SU-DHL-6 (cell line): ENCODE results near the gene ACACB.

ENCODE experiments used
- EZH2phosphoT487 ChIP-seq: fragments of 200-600 bp; sonication (generic), shearing (Covaris generic); conservative IDR thresholded peaks from 2 replicates; pipeline ENCODE4 v1.6.1; 2018; ENCODE audit warnings: mild to moderate bottlenecking, antibody characterized with exemption, low read length, moderate library complexity, mixed read lengths
- TF ChIP-seq, protein P1 (sequence below): fragments of 200-600 bp; sonication (generic); IDR thresholded peaks from one replicate; pipeline ENCODE4 v1.5.1; 2017; ENCODE audit warnings: antibody characterized with exemption, mild to moderate bottlenecking, low read length, moderate library complexity; ENCODE audit not compliant: insufficient read depth, poor library complexity, severe bottlenecking

- no peak for TF ChIP-seq EZH2phosphoT487
- TF ChIP-seq, protein P1, sequence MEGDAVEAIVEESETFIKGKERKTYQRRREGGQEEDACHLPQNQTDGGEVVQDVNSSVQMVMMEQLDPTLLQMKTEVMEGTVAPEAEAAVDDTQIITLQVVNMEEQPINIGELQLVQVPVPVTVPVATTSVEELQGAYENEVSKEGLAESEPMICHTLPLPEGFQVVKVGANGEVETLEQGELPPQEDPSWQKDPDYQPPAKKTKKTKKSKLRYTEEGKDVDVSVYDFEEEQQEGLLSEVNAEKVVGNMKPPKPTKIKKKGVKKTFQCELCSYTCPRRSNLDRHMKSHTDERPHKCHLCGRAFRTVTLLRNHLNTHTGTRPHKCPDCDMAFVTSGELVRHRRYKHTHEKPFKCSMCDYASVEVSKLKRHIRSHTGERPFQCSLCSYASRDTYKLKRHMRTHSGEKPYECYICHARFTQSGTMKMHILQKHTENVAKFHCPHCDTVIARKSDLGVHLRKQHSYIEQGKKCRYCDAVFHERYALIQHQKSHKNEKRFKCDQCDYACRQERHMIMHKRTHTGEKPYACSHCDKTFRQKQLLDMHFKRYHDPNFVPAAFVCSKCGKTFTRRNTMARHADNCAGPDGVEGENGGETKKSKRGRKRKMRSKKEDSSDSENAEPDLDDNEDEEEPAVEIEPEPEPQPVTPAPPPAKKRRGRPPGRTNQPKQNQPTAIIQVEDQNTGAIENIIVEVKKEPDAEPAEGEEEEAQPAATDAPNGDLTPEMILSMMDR, result no peak
These were observed 161.7 kb downstream of the ACACB start for GRCh38 chr12:109277899-109278762.
